ENCODE data around the gene CARD14. TPM values are rescaled to one million over a fixed set of nuclear protein-coding genes. Genes with fewer than 3 reads are reported as not detected.

The CARD14 gene
- total RNA-seq, 1 experiment from 2014 or later = 0.24 TPM

DNA sequence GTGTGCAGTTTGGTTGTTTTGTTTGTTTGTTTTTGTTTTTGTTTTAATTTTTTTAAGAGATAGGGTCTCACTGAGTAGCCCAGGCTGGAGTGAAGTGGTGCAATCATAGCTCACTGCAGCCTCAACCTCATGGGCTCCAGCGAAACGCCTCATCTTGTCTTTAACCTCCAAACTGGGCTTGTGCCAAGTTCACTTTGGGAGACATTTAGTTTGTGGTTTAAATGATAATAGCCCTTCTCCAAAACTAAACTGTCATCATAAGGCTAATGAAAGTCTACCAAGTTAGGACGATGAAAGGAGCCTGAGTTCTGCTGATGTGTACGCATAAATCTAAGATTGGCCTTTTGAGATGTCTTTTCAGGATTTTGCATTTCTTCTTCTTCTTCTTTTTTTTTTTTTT is 6.5 kb upstream of the CARD14 start:
- H3K23ac ChIP-seq (ENCODE audit: insufficient read length, low read depth, low read length) = no peak overlapping the region
- no peaks in the 10 kb centered on the region for H3K9me3 ChIP-seq (ENCODE audit: control insufficient read depth, low read depth, low read length)
- no peak overlapping the region for H4K8ac ChIP-seq (replicated peaks; ENCODE audit: insufficient read length, low read depth, low read length)
- H2BK15ac ChIP-seq (ENCODE audit: low read depth, low read length) = no peak overlapping the region
- H2BK5ac ChIP-seq (ENCODE audit: insufficient read length, low read length) = no peak overlapping the region
- peaks cover 25 to 39% of the 10 kb centered on the region in 2 experiments for H3K4me1 Mint-ChIP-seq
- no peak overlapping the region for H3K4me3 Mint-ChIP-seq
- no peak overlapping the region for H3K27ac Mint-ChIP-seq
- no peaks in the 10 kb centered on the region for H3K23me2 ChIP-seq (ENCODE audit: insufficient read length, low read depth, low read length, poor library complexity, severe bottlenecking)
- H3K79me2 ChIP-seq (ENCODE audit: insufficient read depth, low read length) = no peaks in the 10 kb centered on the region
- no peak overlapping the region for H2AFZ ChIP-seq (ENCODE audit: low read length)
- DNase-seq = no peak
- H3K56ac ChIP-seq (ENCODE audit: insufficient read length, low read depth, low read length) = no peak overlapping the region
- H2AK5ac ChIP-seq (ENCODE audit: insufficient read length, low read length) = no peak overlapping the region
- WGBS (ENCODE audit: extremely low coverage, insufficient read length, low lambda C conversion rate) = no CpG with 5 or more reads among the region's 4 CpGs
- no peak overlapping the region for H3K9ac ChIP-seq (ENCODE audit: extremely low read depth, insufficient read length, low read length)
- H3K9me3 Mint-ChIP-seq = no peaks in the 10 kb centered on the region; a peak in 1 of 5 replicates
- no peaks in the 10 kb centered on the region; a peak in 1 of 7 replicates for H3K36me3 Mint-ChIP-seq (ENCODE audit: insufficient read depth in 1 of 3, low read depth in 3 of 3)
- TF ChIP-seq, protein P1, sequence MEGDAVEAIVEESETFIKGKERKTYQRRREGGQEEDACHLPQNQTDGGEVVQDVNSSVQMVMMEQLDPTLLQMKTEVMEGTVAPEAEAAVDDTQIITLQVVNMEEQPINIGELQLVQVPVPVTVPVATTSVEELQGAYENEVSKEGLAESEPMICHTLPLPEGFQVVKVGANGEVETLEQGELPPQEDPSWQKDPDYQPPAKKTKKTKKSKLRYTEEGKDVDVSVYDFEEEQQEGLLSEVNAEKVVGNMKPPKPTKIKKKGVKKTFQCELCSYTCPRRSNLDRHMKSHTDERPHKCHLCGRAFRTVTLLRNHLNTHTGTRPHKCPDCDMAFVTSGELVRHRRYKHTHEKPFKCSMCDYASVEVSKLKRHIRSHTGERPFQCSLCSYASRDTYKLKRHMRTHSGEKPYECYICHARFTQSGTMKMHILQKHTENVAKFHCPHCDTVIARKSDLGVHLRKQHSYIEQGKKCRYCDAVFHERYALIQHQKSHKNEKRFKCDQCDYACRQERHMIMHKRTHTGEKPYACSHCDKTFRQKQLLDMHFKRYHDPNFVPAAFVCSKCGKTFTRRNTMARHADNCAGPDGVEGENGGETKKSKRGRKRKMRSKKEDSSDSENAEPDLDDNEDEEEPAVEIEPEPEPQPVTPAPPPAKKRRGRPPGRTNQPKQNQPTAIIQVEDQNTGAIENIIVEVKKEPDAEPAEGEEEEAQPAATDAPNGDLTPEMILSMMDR (conservative IDR thresholded peaks at IDR 0.05) = no peak
- no peak overlapping the region for H3K4me2 ChIP-seq (ENCODE audit: insufficient read depth, insufficient read length, low read length)
- H3K27me3 Mint-ChIP-seq (ENCODE audit: low read depth) = peaks cover 23% of the 10 kb centered on the region
- H2BK12ac ChIP-seq (ENCODE audit: insufficient read length, low read depth, low read length) = no peak overlapping the region
- no peak overlapping the region for H2BK120ac ChIP-seq (ENCODE audit: low read depth, low read length, poor library complexity, severe bottlenecking)
- H3K27me3 ChIP-seq (ENCODE audit: insufficient read depth, low read length) = no peaks in the 10 kb centered on the region; the same call in 1 of the 2 replicates
- H3K4ac ChIP-seq (ENCODE audit: low read depth, low read length) = no peak overlapping the region
- no peak overlapping the region for H3K27ac ChIP-seq (ENCODE audit: insufficient read length, low read depth, low read length)
- H4K20me1 ChIP-seq (ENCODE audit: control insufficient read depth, insufficient read depth, insufficient read length) = no peaks in the 10 kb centered on the region
- H3K4me1 ChIP-seq (ENCODE audit: insufficient read depth, low read length) = peaks cover 5% of the 10 kb centered on the region; the same call in 1 of the 2 replicates
- H4K91ac ChIP-seq (ENCODE audit: insufficient read length, low read depth, low read length) = no peak overlapping the region
- no peak overlapping the region for H4K5ac ChIP-seq (ENCODE audit: insufficient read length, low read depth, low read length)
- no peak overlapping the region for H2BK20ac ChIP-seq (ENCODE audit: low read depth, low read length, poor library complexity, severe bottlenecking)
- H3K79me1 ChIP-seq (ENCODE audit: insufficient read depth, low read depth, low read length, poor library complexity, severe bottlenecking) = no peaks in the 10 kb centered on the region
- H3T11ph ChIP-seq (ENCODE audit: low read length) = no peak overlapping the region
- no peak overlapping the region for H3K18ac ChIP-seq (ENCODE audit: insufficient read length, low read depth, low read length)
- H3K14ac ChIP-seq (ENCODE audit: insufficient read depth, low read length) = no peak overlapping the region
